NOMO-1 treated with dmso at 0.1 percent for 144 hours (cell line): ENCODE measurements around the gene CXCL1.

ENCODE experiments used
- DNase-seq: peaks from one replicate; lab custom pipeline; 2025; ENCODE audit not compliant: unreplicated experiment; lab: John Stamatoyannopoulos, UW

CXCL1 gene

GRCh38 chr4:73869130-73870055, at the start of gene CXCL1:
Gene CXCL1, plus strand, starts transcription at chr4:73869393. Its CDS starts 78 bp downstream, at chr4:73869471.
- no peak for DNase-seq

- DNase-seq = no peak
These were observed 47.9 kb upstream of the CXCL1 start for GRCh38 chr4:73821325-73821724.

DNA sequence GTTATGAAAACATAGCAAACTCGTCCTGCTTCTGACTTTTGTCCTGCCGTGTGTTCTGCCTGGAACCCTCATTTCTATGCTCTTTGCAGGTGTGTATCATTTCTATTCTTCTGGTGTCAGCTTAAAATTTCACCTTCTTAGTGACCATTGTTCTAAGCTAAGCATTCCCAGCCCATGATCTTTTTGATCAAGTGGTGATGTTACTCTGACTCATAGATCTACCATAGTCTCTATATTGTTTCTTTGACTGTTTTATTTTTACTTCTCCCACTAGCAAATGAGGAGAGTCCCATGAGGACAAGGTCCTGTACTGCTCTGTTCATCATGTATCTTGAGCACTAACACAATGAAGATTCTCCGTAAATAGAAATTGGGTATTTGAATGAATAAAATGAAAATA, 46.8 kb upstream of the CXCL1 start:
- DNase-seq = no peak

DNA sequence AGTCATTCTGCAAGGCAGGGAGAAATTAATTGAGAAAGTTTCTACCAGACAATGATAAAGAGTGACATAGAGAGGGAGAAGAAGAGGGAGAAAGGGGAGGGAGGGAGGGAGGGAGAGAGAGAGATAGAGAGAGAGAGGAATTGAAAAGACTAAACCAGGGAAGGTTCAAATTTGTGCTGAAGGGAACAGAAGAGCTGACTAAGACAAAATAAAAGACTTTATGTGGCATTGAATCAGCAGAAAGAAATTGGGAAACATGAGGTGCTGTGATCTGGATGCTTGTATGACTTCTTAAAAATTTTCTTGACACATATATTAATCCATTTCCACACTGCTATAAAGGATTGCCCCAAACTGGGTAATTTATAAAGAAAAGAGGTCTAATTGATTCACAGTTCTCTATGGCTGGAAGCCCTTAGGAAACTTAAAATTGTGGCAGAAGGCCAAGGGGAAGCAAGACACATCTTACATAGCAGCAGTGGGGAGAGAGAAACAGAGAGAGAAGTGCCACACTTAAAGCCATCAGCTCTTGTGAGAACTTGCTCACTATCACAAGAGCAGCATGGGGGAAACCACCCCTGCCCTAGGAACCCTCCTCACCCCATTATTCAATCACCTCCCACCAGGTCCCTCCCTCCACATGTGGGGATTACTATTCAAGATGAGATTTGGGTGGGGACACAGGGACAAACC, 46.2 kb upstream of the CXCL1 start:
- no peak for DNase-seq

GRCh38 chr4:73823760-73824159, 45.4 kb upstream of the CXCL1 start:
- no peak for DNase-seq

DNA sequence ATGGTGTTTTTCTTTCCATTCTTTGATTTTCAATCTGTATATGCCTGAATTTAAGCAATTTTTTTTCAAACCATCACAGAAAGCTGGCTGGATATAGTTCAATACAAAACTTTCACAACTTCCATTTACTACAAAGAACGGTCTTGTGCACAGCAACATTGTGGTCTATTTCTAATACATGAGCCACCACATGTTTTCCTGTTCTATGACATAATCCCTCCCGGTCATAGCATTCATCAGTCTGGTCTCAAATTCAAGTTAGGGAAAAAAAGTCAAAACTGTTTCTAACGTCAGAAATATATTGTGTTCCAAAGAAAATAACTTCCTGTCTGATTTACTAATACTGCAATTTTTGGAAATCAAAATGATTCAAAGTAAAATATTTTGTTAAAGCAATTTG, 40.2 kb upstream of the CXCL1 start:
- no peak for DNase-seq

DNA sequence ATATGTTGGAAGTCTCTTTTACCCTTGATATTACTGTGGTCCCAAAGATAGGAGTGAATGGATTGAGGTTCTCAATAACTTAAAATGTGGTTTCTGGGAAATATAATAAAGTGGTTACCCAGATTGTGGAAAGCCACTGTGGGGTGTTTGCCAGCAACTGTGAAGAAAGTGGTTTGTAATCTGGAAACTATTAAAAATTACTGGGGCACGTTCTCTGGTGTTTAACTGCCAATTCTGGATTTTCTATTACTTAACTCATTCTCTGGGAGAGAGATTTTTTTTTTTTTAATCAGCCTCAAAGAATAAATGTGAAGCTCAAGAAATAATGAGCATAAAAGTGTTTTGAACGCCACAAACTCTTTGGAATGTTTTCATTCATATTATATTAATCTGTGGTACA, 37.6 kb upstream of the CXCL1 start:
- no peak for DNase-seq

GRCh38 chr4:73832651-73833237, 36.4 kb upstream of the CXCL1 start:
- no peak for DNase-seq

GRCh38 chr4:73836373-73837279, 32.6 kb upstream of the CXCL1 start, which contains the start of gene CXCL6:
Gene CXCL6, plus strand, starts transcription at chr4:73836678. Its CDS starts 73 bp downstream, at chr4:73836751.
- DNase-seq = no peak

- no peak for DNase-seq
These were observed 30.1 kb upstream of the CXCL1 start for GRCh38 chr4:73839071-73839470.

DNA sequence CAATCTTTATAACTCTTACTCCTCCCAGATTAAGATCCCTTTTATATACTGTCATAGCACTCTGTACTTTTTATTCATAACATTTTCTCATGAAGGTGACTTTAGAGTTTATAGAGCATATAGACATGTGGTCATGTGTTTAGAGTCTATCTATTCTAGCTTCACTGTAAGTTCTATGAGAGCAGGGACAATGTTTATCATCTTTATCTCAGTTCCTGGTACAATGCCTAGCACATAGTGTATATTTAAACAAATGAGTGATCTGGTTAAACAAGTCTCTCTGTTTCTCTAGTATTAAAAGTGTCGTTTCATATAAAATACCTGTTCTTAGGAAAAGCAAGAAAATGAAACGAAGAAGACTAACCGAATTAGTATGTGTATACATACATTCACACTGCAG, 29.5 kb upstream of the CXCL1 start:
- DNase-seq = no peak

- DNase-seq = no peak
These were observed 27.8 kb upstream of the CXCL1 start for GRCh38 chr4:73841243-73841925.

GRCh38 chr4:73842696-73843095, 26.5 kb upstream of the CXCL1 start:
- DNase-seq = no peak

DNA sequence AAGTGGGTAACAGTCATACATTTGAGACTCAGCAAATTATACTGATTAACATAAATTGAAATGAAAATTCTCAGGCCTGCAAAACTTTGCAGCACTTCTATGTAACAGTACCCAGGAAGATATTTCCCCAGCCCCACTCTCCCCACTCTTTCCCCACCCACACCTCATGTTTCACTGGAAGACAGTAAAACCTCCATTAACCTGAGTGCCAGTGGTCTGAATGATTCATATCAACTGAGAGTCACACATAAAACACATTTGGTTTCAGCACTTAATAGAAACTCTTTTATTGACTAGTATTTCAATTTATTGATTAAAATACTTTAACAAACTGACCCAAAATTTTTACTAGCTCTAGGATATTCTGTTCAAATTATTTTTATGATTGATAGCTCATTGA, 25.8 kb upstream of the CXCL1 start:
- DNase-seq = no peak

DNA sequence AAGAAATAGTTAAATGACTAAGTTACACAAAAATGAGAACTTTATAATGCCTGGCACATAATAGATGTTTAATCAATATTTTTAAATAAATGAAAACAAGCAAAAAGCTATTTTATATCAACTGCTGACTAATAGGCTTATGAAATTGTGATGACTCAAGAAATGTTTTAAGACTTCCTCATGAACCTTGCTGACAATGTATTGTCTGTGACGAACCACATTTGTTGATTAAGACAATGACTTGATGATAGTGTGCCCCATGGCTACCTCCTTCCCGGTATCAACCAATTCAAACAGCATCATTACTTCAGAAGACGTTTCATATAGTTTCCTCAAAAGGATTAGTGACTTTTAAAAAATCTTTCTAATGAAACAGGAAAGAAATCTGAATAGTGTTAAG, 24.8 kb upstream of the CXCL1 start:
- no peak for DNase-seq

GRCh38 chr4:73844806-73845205, 24.4 kb upstream of the CXCL1 start:
- no peak for DNase-seq

DNA sequence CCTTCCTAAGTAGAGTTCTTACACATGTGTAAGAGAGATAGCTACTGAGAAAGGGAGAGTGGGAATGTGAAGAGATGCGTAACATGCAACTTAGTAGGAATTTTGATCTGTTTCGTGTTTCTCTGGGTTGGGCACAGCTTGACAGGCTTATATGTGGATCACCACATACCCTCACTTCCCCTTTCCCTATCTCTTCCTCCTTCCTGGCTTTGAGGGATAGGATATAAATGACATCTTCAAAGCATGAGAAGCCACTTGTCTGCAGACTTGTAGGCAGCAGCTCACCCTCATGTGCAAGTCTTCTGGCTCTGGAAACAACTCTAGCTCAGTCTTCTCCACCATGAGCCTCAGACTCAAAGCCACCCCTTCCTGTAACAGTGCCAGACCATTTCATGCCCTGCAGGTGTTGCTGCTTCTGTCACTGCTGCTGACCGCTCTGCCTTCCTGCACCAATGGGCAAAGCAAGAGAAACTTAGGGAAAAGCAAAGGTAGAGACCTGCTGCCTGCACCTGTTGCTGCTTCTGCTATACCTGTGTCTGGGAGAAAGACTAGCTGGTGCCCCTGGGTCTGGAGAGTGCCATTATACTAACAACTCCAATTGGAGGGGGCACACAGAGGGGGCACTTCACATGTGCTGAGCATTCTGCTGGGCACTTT, 21.5 kb upstream of the CXCL1 start:
- no peak for DNase-seq

DNA sequence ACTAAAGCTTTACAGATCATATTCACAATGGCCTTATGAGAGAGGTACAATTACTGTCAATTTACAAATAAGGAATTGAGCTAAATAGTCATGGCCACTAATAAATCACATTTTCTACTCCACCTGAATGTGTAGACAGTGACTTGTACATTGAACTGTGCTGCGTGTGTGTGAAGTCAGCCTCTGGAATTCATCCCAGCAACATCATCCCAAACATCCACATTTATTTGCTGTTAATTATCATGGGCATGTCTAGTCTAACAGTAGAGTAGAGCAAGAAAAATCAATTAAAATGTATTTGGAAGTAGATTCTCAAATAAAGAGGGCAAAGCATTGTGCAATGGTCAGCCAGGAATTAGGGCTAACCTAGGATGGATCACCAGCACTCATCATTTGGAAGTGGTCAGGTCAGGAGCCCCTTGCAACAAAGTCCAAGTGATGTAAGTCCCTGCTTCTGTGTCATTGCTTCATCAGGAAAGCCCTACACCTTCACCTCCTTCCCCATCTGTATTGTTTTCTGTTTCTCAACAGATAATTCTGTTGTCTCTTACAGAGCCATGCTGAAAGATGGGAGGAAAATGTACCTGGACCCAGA, 20.9 kb upstream of the CXCL1 start:
- no peak for DNase-seq

GRCh38 chr4:73850261-73850970, 18.8 kb upstream of the CXCL1 start:
- no peak for DNase-seq
